Calu3 (cell line): ENCODE results near the gene ANAPC4. TPM values are rescaled to one million over a fixed set of nuclear protein-coding genes. Genes with fewer than 3 reads are reported as not detected.

Source experiments
- BruUV-seq: library from RNA; stranded (reverse); fragments of 400-500 nt; replicated peaks from 2 replicates; lab custom pipeline; 2021; lab: Mats Ljungman, UMichigan
- CTCF ChIA-PET: fragments of 300-600 bp; sonication (Branson Sonifier 250); formaldehyde crosslinking; loops from one replicate; lab custom pipeline; 2022; ENCODE audit warnings: antibody characterized with exemption; lab: Charles Lee
- DNase-seq: peaks from one replicate; pipeline ENCODE4 v3.0.0; 2022
- H3K27ac Mint-ChIP-seq: one replicate; pipeline ENCODE4 v1.8.0; 2022; ENCODE audit warnings: mixed read lengths; ENCODE audit not compliant: unreplicated experiment
- H3K27me3 Mint-ChIP-seq: one replicate; pipeline ENCODE4 v1.8.0; 2022; ENCODE audit warnings: mixed read lengths; ENCODE audit not compliant: unreplicated experiment
- H3K36me3 Mint-ChIP-seq: one replicate; pipeline ENCODE4 v1.8.0; 2022; ENCODE audit warnings: mild to moderate bottlenecking, moderate library complexity, mixed read lengths; ENCODE audit not compliant: insufficient read depth, unreplicated experiment
- H3K4me1 Mint-ChIP-seq: one replicate; pipeline ENCODE4 v1.8.0; 2022; ENCODE audit warnings: mild to moderate bottlenecking, low read depth, mixed read lengths; ENCODE audit not compliant: unreplicated experiment
- H3K4me3 Mint-ChIP-seq: one replicate; pipeline ENCODE4 v1.8.0; 2022; ENCODE audit warnings: mild to moderate bottlenecking, low read depth, moderate library complexity, mixed read lengths; ENCODE audit not compliant: unreplicated experiment
- H3K9me3 Mint-ChIP-seq: one replicate; pipeline ENCODE4 v1.8.0; 2022; ENCODE audit warnings: low read depth, mixed read lengths; ENCODE audit not compliant: unreplicated experiment
- intact Hi-C: fragments of 100-400 bp; cut with micrococcal nuclease; formaldehyde crosslinking; loops from one replicate; pipeline ENCODE4 v1.10.0; 2022; ENCODE audit not compliant: unreplicated experiment
- total RNA-seq: library from RNA; stranded (reverse); gene quantifications from 2 replicates; pipeline ENCODE4 v1.2.3, GENCODE V29; 2022
- TF ChIP-seq, protein P1 (sequence below): fragments of 200-600 bp; IDR thresholded peaks from one replicate; pipeline ENCODE4 v1.8.0; 2022; ENCODE audit warnings: antibody characterized with exemption; ENCODE audit not compliant: unreplicated experiment

Gene ANAPC4
- total RNA-seq, 1 experiment from 2014 or later: 23.2 TPM

DNA sequence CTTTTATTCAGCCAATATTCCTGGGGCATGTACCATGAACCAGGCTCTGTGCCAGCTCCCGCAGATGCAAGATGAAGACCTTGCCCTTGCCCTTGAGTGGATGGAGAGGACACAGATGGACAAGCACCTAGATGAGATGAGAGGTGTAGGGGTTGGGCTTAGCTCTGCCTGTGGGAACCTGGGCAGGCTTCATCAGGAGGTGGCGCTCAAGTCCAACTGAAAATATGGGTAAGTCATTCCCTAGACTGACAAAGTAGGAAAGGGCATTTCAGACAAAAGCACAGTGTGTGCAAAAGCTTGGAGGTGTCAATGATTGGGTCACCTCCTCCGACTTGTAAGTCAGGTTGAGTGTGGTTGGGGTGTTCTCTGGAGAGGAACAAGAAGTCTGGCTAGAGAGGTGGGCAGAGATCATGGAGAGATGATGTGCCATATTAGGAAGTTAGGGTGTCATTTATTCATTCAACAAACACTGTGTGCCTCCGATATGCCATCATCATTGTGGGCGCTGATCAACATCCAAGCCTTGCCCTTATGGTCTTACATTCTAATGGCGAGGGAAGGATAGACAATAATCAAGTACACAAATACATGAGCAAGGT is 64.6 kb downstream of the ANAPC4 start:
- no TSS peak for BruUV-seq
- peak; percentile 74 for DNase-seq
- H3K36me3 Mint-ChIP-seq: peaks cover 5% of the 10 kb centered on the region
- intact Hi-C loops: loop anchor here (1.0 to 5.0 kb wide), 4 partner anchors 66 to 327 kb away; partner anchors contain the start of gene SLC34A2
- no peaks in the 10 kb centered on the region for H3K9me3 Mint-ChIP-seq
- H3K4me3 Mint-ChIP-seq: no peak overlapping the region
- CTCF ChIA-PET: interaction anchor here (0.6 to 3.8 kb wide), 8 partner anchors 17 to 351 kb away, joined by 3 to 21 read pairs (median 4); partner anchors contain the start of gene SLC34A2
- H3K4me1 Mint-ChIP-seq: peaks cover 27% of the 10 kb centered on the region
- H3K27me3 Mint-ChIP-seq: no peaks in the 10 kb centered on the region
- peak overlapping the region; percentile 23 for H3K27ac Mint-ChIP-seq
- TF ChIP-seq, protein P1, sequence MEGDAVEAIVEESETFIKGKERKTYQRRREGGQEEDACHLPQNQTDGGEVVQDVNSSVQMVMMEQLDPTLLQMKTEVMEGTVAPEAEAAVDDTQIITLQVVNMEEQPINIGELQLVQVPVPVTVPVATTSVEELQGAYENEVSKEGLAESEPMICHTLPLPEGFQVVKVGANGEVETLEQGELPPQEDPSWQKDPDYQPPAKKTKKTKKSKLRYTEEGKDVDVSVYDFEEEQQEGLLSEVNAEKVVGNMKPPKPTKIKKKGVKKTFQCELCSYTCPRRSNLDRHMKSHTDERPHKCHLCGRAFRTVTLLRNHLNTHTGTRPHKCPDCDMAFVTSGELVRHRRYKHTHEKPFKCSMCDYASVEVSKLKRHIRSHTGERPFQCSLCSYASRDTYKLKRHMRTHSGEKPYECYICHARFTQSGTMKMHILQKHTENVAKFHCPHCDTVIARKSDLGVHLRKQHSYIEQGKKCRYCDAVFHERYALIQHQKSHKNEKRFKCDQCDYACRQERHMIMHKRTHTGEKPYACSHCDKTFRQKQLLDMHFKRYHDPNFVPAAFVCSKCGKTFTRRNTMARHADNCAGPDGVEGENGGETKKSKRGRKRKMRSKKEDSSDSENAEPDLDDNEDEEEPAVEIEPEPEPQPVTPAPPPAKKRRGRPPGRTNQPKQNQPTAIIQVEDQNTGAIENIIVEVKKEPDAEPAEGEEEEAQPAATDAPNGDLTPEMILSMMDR: peak; percentile 53

DNA sequence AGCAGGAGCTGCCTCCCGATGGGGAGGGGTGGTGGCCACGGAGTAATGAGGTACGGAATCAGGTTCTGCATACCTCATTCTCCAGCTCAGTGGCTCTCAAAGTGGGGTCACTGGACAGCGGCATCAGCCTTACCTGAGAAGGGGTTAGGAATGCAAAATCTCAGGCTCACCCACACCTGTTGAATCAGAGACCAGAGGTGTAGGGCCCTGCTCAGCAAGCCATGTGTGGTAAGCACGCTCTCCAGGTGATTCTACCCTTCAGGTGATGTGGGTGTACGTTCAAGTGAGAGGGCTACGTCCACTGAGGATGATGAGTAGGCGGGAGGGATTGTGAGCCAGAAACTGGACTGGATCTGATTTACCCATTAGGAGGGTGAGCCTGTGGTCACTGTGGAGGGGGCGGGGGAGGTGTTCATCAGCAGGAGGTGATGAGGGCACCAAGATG is 65.8 kb downstream of the ANAPC4 start:
- peaks cover 27% of the 10 kb centered on the region for H3K4me1 Mint-ChIP-seq
- TF ChIP-seq, protein P1: no peak
- CTCF ChIA-PET: interaction anchor here (1.8 to 3.8 kb wide), 2 partner anchors 313 to 325 kb away, joined by 9 to 21 read pairs; no protein-coding TSS in a partner anchor
- intact Hi-C loops: loop anchor here (5.0 kb wide), 2 partner anchors 64 to 214 kb away; partner anchors contain the start of gene SLC34A2
- H3K36me3 Mint-ChIP-seq: peaks cover 5% of the 10 kb centered on the region
- H3K9me3 Mint-ChIP-seq: no peaks in the 10 kb centered on the region
- no TSS peak for BruUV-seq
- no peak overlapping the region for H3K27ac Mint-ChIP-seq
- no peak for DNase-seq
- H3K27me3 Mint-ChIP-seq: no peaks in the 10 kb centered on the region
- no peak overlapping the region for H3K4me3 Mint-ChIP-seq

DNA sequence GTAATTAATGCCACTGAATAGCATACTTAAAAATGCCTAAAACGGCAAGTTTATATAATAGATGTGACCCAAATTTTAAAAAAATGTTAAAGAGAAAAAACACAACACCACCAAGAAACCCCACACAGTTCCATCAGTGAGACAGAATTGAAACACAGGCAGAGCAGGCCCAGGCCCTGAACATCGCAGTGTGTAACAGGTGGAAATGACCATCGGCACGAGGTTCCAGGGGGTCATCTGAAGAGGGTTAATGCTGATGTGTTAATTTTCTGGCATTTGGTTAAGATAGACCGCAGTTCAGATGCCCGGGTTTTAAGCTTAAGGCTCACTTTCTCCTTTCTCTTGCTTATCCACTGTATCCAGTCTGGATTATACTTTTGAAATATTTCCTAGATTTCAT is 66.8 kb downstream of the ANAPC4 start:
- Mint-ChIP-seq H3K9me3 (no peaks in the 10 kb centered on the region), H3K27ac (no peak overlapping the region), H3K4me3 (no peak overlapping the region), H3K27me3 (no peaks in the 10 kb centered on the region), H3K4me1 (peaks cover 27% of the 10 kb centered on the region), H3K36me3 (peaks cover 5% of the 10 kb centered on the region)
- DNase-seq: no peak
- BruUV-seq: no TSS peak
- CTCF ChIA-PET: no interaction called here
- intact Hi-C loops: loop anchor here (5.0 kb wide), 2 partner anchors 63 to 213 kb away; partner anchors contain the start of gene SLC34A2
- TF ChIP-seq, protein P1: no peak

DNA sequence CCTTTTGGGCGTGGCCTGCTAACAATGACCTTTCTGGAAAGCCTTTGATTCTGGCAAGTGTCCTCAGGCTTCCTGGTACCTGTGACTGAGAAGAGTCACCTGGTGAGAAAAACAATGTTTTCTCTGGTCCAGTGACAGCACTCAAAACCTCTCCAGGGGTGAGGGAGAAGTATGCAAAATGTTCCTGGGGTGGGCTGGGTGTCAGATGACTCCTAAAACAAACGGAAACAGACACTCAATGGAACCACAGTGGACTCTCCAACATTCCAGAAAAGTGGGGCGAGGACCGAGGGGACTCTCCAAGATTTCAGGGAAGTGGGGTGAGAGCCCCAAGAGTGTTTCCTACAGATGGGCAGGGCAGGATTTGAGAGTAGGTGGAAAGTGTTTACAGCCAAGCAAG is 69.5 kb downstream of the ANAPC4 start:
- Mint-ChIP-seq H3K4me1 (peaks cover 14% of the 10 kb centered on the region), H3K27me3 (no peaks in the 10 kb centered on the region), H3K36me3 (peaks cover 5% of the 10 kb centered on the region), H3K27ac (no peak overlapping the region), H3K9me3 (peaks cover 3% of the 10 kb centered on the region), H3K4me3 (no peak overlapping the region)
- CTCF ChIA-PET: no interaction called here
- intact Hi-C loops: no loop called here
- no TSS peak for BruUV-seq
- DNase-seq: no peak
- TF ChIP-seq, protein P1: no peak
